B cell (primary cell): ENCODE measurements around the gene WDR48. TPM values are rescaled to one million over a fixed set of nuclear protein-coding genes. Genes with fewer than 3 reads are reported as not detected.

Experiments used
- ATAC-seq: fragments of 200-7000 bp; cut with Tn5 transposase; one replicate; pipeline ENCODE4 v1.10.0; 2021; ENCODE audit warnings: low read depth, mild to moderate bottlenecking, moderate number of reproducible peaks, moderate library complexity
- CTCF ChIA-PET: fragments of 350-600 bp; sonication (Branson Sonifier 250); formaldehyde crosslinking; loops from one replicate; lab custom pipeline; 2021; ENCODE audit warnings: antibody characterized with exemption, inconsistent platforms; lab: Charles Lee
- POLR2A ChIA-PET: fragments of 350-600 bp; sonication (Branson Sonifier 250); formaldehyde crosslinking; loops from one replicate; lab custom pipeline; 2021; ENCODE audit warnings: antibody characterized with exemption; lab: Charles Lee
- DNase-seq: peaks from one replicate; pipeline ENCODE4 v3.0.0; 2013
- H2AFZ ChIP-seq: 2 replicates; pipeline ENCODE4 v1.6.1; 2012; ENCODE audit warnings: mild to moderate bottlenecking, low read depth, low read length; ENCODE audit not compliant: insufficient read depth, poor library complexity, severe bottlenecking
- H3K27ac ChIP-seq, 2 donors: 1 replicate in 1 of 2; 2 replicates in 1 of 2; pipeline ENCODE4 v1.5.1; 2012 to 2013; ENCODE audit warnings: low read length in 2 of 2, mild to moderate bottlenecking in 2 of 2, moderate library complexity in 1 of 2
- H3K27me3 ChIP-seq, 4 experiments: fragments of 200-600 bp in 1 of 4; sonication (generic) in 1 of 4; replicated peaks in 1 of 4; 1 replicate in 2 of 4; 2 replicates in 2 of 4; pipeline versions ENCODE4 v1.6.1 to v1.7.0; 2013 to 2016; ENCODE audit warnings: low read length in 3 of 4, mild to moderate bottlenecking in 2 of 4, mixed read lengths in 1 of 4, moderate library complexity in 1 of 4; ENCODE audit not compliant: insufficient read depth in 4 of 4, control insufficient read depth in 3 of 4; ENCODE audit errors: control extremely low read depth in 1 of 4
- H3K36me3 ChIP-seq, 2 experiments: replicated peaks in 1 of 2; 1 replicate in 1 of 2; 2 replicates in 1 of 2; pipeline versions ENCODE4 v1.6.1 to v1.7.1; 2013; ENCODE audit warnings: low read length in 1 of 2; ENCODE audit not compliant: insufficient read depth in 2 of 2, control insufficient read depth in 1 of 2; ENCODE audit errors: control extremely low read depth in 1 of 2, extremely low read depth in 1 of 2
- H3K4me1 ChIP-seq, 2 donors: fragments of 200-600 bp in 1 of 2; sonication (generic) in 1 of 2; 1 replicate in 1 of 2; 2 replicates in 1 of 2; pipeline versions ENCODE4 v1.5.1 to v1.6.1; 2013 to 2017; ENCODE audit warnings: low read length in 2 of 2; ENCODE audit not compliant: control insufficient read depth in 2 of 2, insufficient read depth in 2 of 2
- H3K4me2 ChIP-seq: replicated peaks from 2 replicates; pipeline ENCODE3; 2012; ENCODE audit warnings: mild to moderate bottlenecking, low read depth, low read length; ENCODE audit not compliant: poor library complexity, severe bottlenecking
- H3K4me3 ChIP-seq, 5 experiments: fragments of 200-600 bp in 1 of 5; sonication (generic) in 1 of 5; 1 replicate in 3 of 5; 2 replicates in 2 of 5; pipeline versions ENCODE4 v1.5.1 to v1.7.0; 2011 to 2016; ENCODE audit warnings: low read length in 4 of 5, mild to moderate bottlenecking in 4 of 5, low read depth in 2 of 5, control low read depth in 1 of 5, moderate library complexity in 1 of 5; ENCODE audit not compliant: insufficient read depth in 1 of 5; ENCODE audit errors: control extremely low read depth in 1 of 5, extremely low read depth in 1 of 5
- H3K79me2 ChIP-seq: fragments of 200-600 bp; sonication (generic); one replicate; pipeline ENCODE4 v1.6.0; 2016; ENCODE audit warnings: low read length; ENCODE audit not compliant: control insufficient read depth, insufficient read depth
- H3K9ac ChIP-seq: fragments of 200-600 bp; sonication (generic); 2 replicates; pipeline ENCODE4 v1.6.1; 2017; ENCODE audit warnings: mild to moderate bottlenecking, low read length, moderate library complexity
- H3K9me3 ChIP-seq, 3 donors: one replicate each; pipeline versions ENCODE4 v1.6.1 to v1.7.1; 2013; ENCODE audit warnings: low read length in 2 of 3; ENCODE audit not compliant: control insufficient read depth in 2 of 3, insufficient read depth in 1 of 3; ENCODE audit errors: control extremely low read depth in 1 of 3
- H4K20me1 ChIP-seq: 2 replicates; pipeline ENCODE4 v1.6.0; 2012; ENCODE audit warnings: mild to moderate bottlenecking, low read length; ENCODE audit not compliant: insufficient read depth, control insufficient read depth, poor library complexity, severe bottlenecking
- H3K27ac Mint-ChIP-seq: one replicate; pipeline ENCODE4 v1.8.0; 2021; ENCODE audit warnings: mixed read lengths
- H3K27me3 Mint-ChIP-seq: one replicate; pipeline ENCODE4 v1.8.0; 2021; ENCODE audit warnings: mixed read lengths
- H3K4me1 Mint-ChIP-seq: one replicate; pipeline ENCODE4 v1.8.0; 2021; ENCODE audit warnings: mixed read lengths
- H3K4me3 Mint-ChIP-seq: one replicate; pipeline ENCODE4 v1.8.0; 2021; ENCODE audit warnings: mixed read lengths
- H3K9me3 Mint-ChIP-seq: one replicate; pipeline ENCODE4 v1.8.0; 2022; ENCODE audit warnings: mixed read lengths; ENCODE audit not compliant: insufficient read depth
- CTCF ChIP-seq: fragments of 200-600 bp; IDR thresholded peaks from one replicate; pipeline ENCODE4 v1.8.0; 2022; ENCODE audit warnings: antibody characterized with exemption, mild to moderate bottlenecking
- EZH2 ChIP-seq: IDR thresholded peaks from 2 replicates; pipeline ENCODE4 v1.6.1; 2012; ENCODE audit warnings: borderline replicate concordance, low read depth, mild to moderate bottlenecking, moderate library complexity, low read length; ENCODE audit not compliant: insufficient read depth, poor library complexity, severe bottlenecking
- WGBS: methylation state at CpG from one replicate; pipeline ENCODE4 v1.1.5; 2013; ENCODE audit warnings: missing lambda C conversion rate; ENCODE audit not compliant: insufficient coverage; 5-methylcytosine and 5-hydroxymethylcytosine counted together
- intact Hi-C: fragments of 100-400 bp; cut with micrococcal nuclease; formaldehyde crosslinking; loops from one replicate; pipeline ENCODE4 v1.10.0; 2022
- polyA plus RNA-seq: library from polyadenylated mRNA; depleted of rRNA; stranded (reverse); fragments of >200 nt; gene quantifications from 2 replicates; pipeline ENCODE4 v1.2.3, GENCODE V29; 2012
- total RNA-seq, 2 donors: library from RNA; stranded (reverse); fragments of 120-200 nt in 1 of 2; gene quantifications; 1 replicate in 1 of 2; 2 replicates in 1 of 2; pipeline versions ENCODE4 v1.2.3 to v1.2.4, GENCODE V29; 2013 to 2022

Gene WDR48
- total and polyA plus RNA-seq, 2 donors (not counting 1 experiment from before 2014, with no cell fraction given), result 20.8 to 68.6 TPM

GRCh38 chr3:39110041-39110639 is 58.3 kb downstream of the WDR48 start:
- Mint-ChIP-seq H3K4me1 (peaks cover 42% of the 10 kb centered on the region), H3K27ac (peak overlapping the region; percentile 90), H3K9me3 (no peaks in the 10 kb centered on the region), H3K4me3 (no peak overlapping the region), H3K27me3 (no peaks in the 10 kb centered on the region)
- ChIA-PET CTCF (interaction anchor here (1.3 to 3.1 kb wide), 4 partner anchors 17 to 68 kb away, joined by 3 to 26 read pairs (median 10); no protein-coding TSS in a partner anchor), POLR2A (no interaction called here)
- DNase-seq (no peak), ATAC-seq (no peak)
- no peak for TF ChIP-seq CTCF
- Histone ChIP-seq H3K36me3 (peaks cover 0 to 38% of the 10 kb centered on the region in 2 experiments), H3K9ac (no peak overlapping the region), H3K4me2 (no peak overlapping the region), H3K79me2 (peaks cover 26% of the 10 kb centered on the region), H3K27ac (no peak overlapping the region), H2AFZ (no peak overlapping the region), H4K20me1 (peaks cover 8% of the 10 kb centered on the region), H3K27me3 (no peaks in the 10 kb centered on the region), H3K9me3 (no peaks in the 10 kb centered on the region), H3K4me3 (no peak overlapping the region), H3K4me1 (peaks cover 39 to 43% of the 10 kb centered on the region in 2 donors)
- intact Hi-C loops, result no loop called here
- 56% methylated on average over 2 of the region's 2 CpGs for WGBS

- Histone ChIP-seq H3K4me1 (peaks cover 23 to 25% of the 10 kb centered on the region in 2 donors), H3K27me3 (no peaks in the 10 kb centered on the region), H3K9me3 (no peaks in the 10 kb centered on the region), H3K36me3 (peaks cover 0 to 38% of the 10 kb centered on the region in 2 experiments), H3K27ac (no peak overlapping the region), H3K4me3 (no peak overlapping the region), H3K9ac (no peak overlapping the region), H4K20me1 (no peaks in the 10 kb centered on the region), H3K4me2 (no peak overlapping the region), H2AFZ (no peak overlapping the region), H3K79me2 (peaks cover 8% of the 10 kb centered on the region)
- 100% methylated on average over 2 of the region's 3 CpGs for WGBS
- no peak overlapping the region for H3K4me3 Mint-ChIP-seq
- DNase-seq, result no peak
- POLR2A ChIA-PET, result no interaction called here
- H3K4me1 Mint-ChIP-seq, result peaks cover 24% of the 10 kb centered on the region
- CTCF ChIA-PET, result interaction anchor here (1.5 kb wide), 1 partner anchor 14 kb away, joined by 4 read pairs; no protein-coding TSS in a partner anchor
- intact Hi-C loops, result no loop called here
- ATAC-seq, result no peak
- no peaks in the 10 kb centered on the region for H3K9me3 Mint-ChIP-seq
- TF ChIP-seq EZH2 (no peak), CTCF (no peak)
- no peaks in the 10 kb centered on the region for H3K27me3 Mint-ChIP-seq
- no peak overlapping the region for H3K27ac Mint-ChIP-seq
These were observed 60.3 kb downstream of the WDR48 start for GRCh38 chr3:39112113-39112512.
